Mammary microvascular endothelial cell (primary cell): Measurements from ENCODE around the gene GIMAP5. TPM values are rescaled to one million over a fixed set of nuclear protein-coding genes. Genes with fewer than 3 reads are reported as not detected.

Experiments
- total RNA-seq: library from RNA; depleted of rRNA; stranded (reverse); fragments of >200 nt; gene quantifications from 2 replicates; pipeline ENCODE4 v1.2.3, GENCODE V29; 2015

The GIMAP5 gene
- total RNA-seq = 54.7 and 56.8 TPM in 2 replicates

GRCh38 chr7:150737265-150738055 is at the start of gene GIMAP5:
GIMAP5 (plus strand) TSS chr7:150737418; CDS start chr7:150740885, 3,467 bp downstream.

GRCh38 chr7:150716368-150716767 is 20.9 kb upstream of the GIMAP5 start, which contains the start of gene GIMAP1:
GIMAP1 (plus strand) TSS chr7:150716613; CDS start chr7:150719048, 2,435 bp downstream.

Other genes starting within 250 kb of the GIMAP5 start
- gene GIMAP7, start 222.5 kb upstream of the GIMAP5 start, total RNA-seq = 20.4 and 26.2 TPM in 2 replicates
- gene GIMAP4, start 170.0 kb upstream of the GIMAP5 start, total RNA-seq = 62.7 and 64.1 TPM in 2 replicates
- gene GIMAP6, start 105.0 kb upstream of the GIMAP5 start, total RNA-seq = 85.8 and 89.9 TPM in 2 replicates
- gene GIMAP2, start 51.7 kb upstream of the GIMAP5 start, total RNA-seq = 34.2 and 35.7 TPM in 2 replicates
- 9.4 and 9.5 TPM in 2 replicates for gene GIMAP1, start 20.8 kb upstream of the GIMAP5 start, total RNA-seq
- gene TMEM176B, start 62.9 kb downstream of the GIMAP5 start, total RNA-seq = not detected in 2 replicates
- gene TMEM176A, start 63.4 kb downstream of the GIMAP5 start, total RNA-seq = not detected in 2 replicates
- gene AOC1, start 115.1 kb downstream of the GIMAP5 start, total RNA-seq = not detected in 2 replicates
- not detected in 2 replicates for gene KCNH2, start 240.9 kb downstream of the GIMAP5 start, total RNA-seq